GM21737 (cell line): ENCODE data around the gene PGLYRP4.

Experiments used
- ATAC-seq: cut with Tn5 transposase; IDR thresholded peaks from one replicate; pipeline ENCODE4 v1.9.1; 2021; ENCODE audit warnings: mild to moderate bottlenecking, moderate library complexity; ENCODE audit not compliant: unreplicated experiment

PGLYRP4 gene

GRCh38 chr1:153379591-153379990 lies 30.9 kb upstream of the PGLYRP4 start:
- no peak for ATAC-seq

GRCh38 chr1:153375511-153375910 lies 26.9 kb upstream of the PGLYRP4 start, which contains the start of gene S100A12:
TSS of gene S100A12 (minus strand) at chr1:153375621. CDS start at chr1:153374592, 1,029 bp downstream.
- no peak for ATAC-seq

GRCh38 chr1:153374071-153374470 lies 25.4 kb upstream of the PGLYRP4 start:
- no peak for ATAC-seq

GRCh38 chr1:153372571-153372970 lies 23.9 kb upstream of the PGLYRP4 start:
- no peak for ATAC-seq

- ATAC-seq, result no peak
Measured at GRCh38 chr1:153371231-153371630, 22.6 kb upstream of the PGLYRP4 start.

- no peak for ATAC-seq
Measured at GRCh38 chr1:153370146-153370545, 21.5 kb upstream of the PGLYRP4 start.

- no peak for ATAC-seq
Measured at GRCh38 chr1:153368495-153368894, 19.9 kb upstream of the PGLYRP4 start.

GRCh38 chr1:153367090-153367489 lies 18.4 kb upstream of the PGLYRP4 start:
- ATAC-seq, result no peak

- ATAC-seq, result no peak
Measured at GRCh38 chr1:153366261-153366660, 17.6 kb upstream of the PGLYRP4 start.

GRCh38 chr1:153365696-153366095 lies 17.1 kb upstream of the PGLYRP4 start:
- ATAC-seq, result no peak

- no peak for ATAC-seq
Measured at GRCh38 chr1:153364766-153365666, 16.4 kb upstream of the PGLYRP4 start.

- no peak for ATAC-seq
Measured at GRCh38 chr1:153364156-153364555, 15.5 kb upstream of the PGLYRP4 start.

GRCh38 chr1:153363641-153364040 lies 15.0 kb upstream of the PGLYRP4 start:
- no peak for ATAC-seq

- ATAC-seq, result no peak
Measured at GRCh38 chr1:153362187-153362775, 13.6 kb upstream of the PGLYRP4 start.

GRCh38 chr1:153361480-153362109 lies 13.0 kb upstream of the PGLYRP4 start:
- no peak for ATAC-seq

GRCh38 chr1:153360592-153361479 lies 12.2 kb upstream of the PGLYRP4 start:
- ATAC-seq, result no peak

- ATAC-seq, result no peak
Measured at GRCh38 chr1:153360190-153360589, 11.5 kb upstream of the PGLYRP4 start.

- ATAC-seq, result no peak
Measured at GRCh38 chr1:153359241-153359640, 10.6 kb upstream of the PGLYRP4 start.

- no peak for ATAC-seq
Measured at GRCh38 chr1:153358691-153358975, 10.0 kb upstream of the PGLYRP4 start.

GRCh38 chr1:153357853-153358690 lies 9.4 kb upstream of the PGLYRP4 start, which contains the start of gene S100A9:
TSS of gene S100A9 (plus strand) at chr1:153357854. CDS start at chr1:153358284, 430 bp downstream.
- ATAC-seq, result no peak
